ENCODE results near the gene CNNM1.

CNNM1 gene

GRCh38 chr10:99329304-99329553 is at the start of gene CNNM1:
TSS of gene CNNM1 (plus strand) at chr10:99329356. CDS start at chr10:99329388, 32 bp downstream.
- no peak for DNase-seq (ENCODE audit: low read depth, low spot score)

GRCh38 chr10:99279626-99280111 is 49.5 kb upstream of the CNNM1 start:
- DNase-seq (ENCODE audit: low read depth, low spot score), result no peak

GRCh38 chr10:99280472-99280871 is 48.7 kb upstream of the CNNM1 start:
- no peak for DNase-seq (ENCODE audit: low read depth, low spot score)

- DNase-seq (ENCODE audit: low read depth, low spot score), result no peak
Measured at GRCh38 chr10:99285881-99286280, 43.3 kb upstream of the CNNM1 start.

GRCh38 chr10:99290306-99290705 is 38.9 kb upstream of the CNNM1 start:
- DNase-seq (ENCODE audit: low read depth, low spot score), result no peak

GRCh38 chr10:99292159-99292558 is 37.0 kb upstream of the CNNM1 start:
- no peak for DNase-seq (ENCODE audit: low read depth, low spot score)

GRCh38 chr10:99296605-99297004 is 32.6 kb upstream of the CNNM1 start:
- no peak for DNase-seq (ENCODE audit: low read depth, low spot score)

- no peak for DNase-seq (ENCODE audit: low read depth, low spot score)
Measured at GRCh38 chr10:99297033-99297432, 32.1 kb upstream of the CNNM1 start.

- no peak for DNase-seq (ENCODE audit: low read depth, low spot score)
Measured at GRCh38 chr10:99303899-99304861, 25.0 kb upstream of the CNNM1 start.

- DNase-seq (ENCODE audit: low read depth, low spot score), result no peak
Measured at GRCh38 chr10:99304862-99305229, 24.3 kb upstream of the CNNM1 start.

GRCh38 chr10:99312501-99312900 is 16.7 kb upstream of the CNNM1 start:
- DNase-seq (ENCODE audit: low read depth, low spot score), result no peak

GRCh38 chr10:99315853-99316252 is 13.3 kb upstream of the CNNM1 start:
- DNase-seq (ENCODE audit: low read depth, low spot score), result no peak

- DNase-seq (ENCODE audit: low read depth, low spot score), result no peak
Measured at GRCh38 chr10:99316374-99316773, 12.8 kb upstream of the CNNM1 start.

GRCh38 chr10:99318048-99318447 is 11.1 kb upstream of the CNNM1 start:
- DNase-seq (ENCODE audit: low read depth, low spot score), result no peak

- DNase-seq (ENCODE audit: low read depth, low spot score), result no peak
Measured at GRCh38 chr10:99318475-99318874, 10.7 kb upstream of the CNNM1 start.

GRCh38 chr10:99325281-99325680 is 3.9 kb upstream of the CNNM1 start:
- DNase-seq (ENCODE audit: low read depth, low spot score), result no peak

- no peak for DNase-seq (ENCODE audit: low read depth, low spot score)
Measured at GRCh38 chr10:99326871-99327270, 2.3 kb upstream of the CNNM1 start.

- DNase-seq (ENCODE audit: low read depth, low spot score), result no peak
Measured at GRCh38 chr10:99328579-99329303, 415 bp upstream of the CNNM1 start.

GRCh38 chr10:99329554-99330346 is 594 bp downstream of the CNNM1 start:
- DNase-seq (ENCODE audit: low read depth, low spot score), result no peak

- no peak for DNase-seq (ENCODE audit: low read depth, low spot score)
Measured at GRCh38 chr10:99330347-99330924, 1.3 kb downstream of the CNNM1 start.

GRCh38 chr10:99331207-99331803 is 2.1 kb downstream of the CNNM1 start:
- DNase-seq (ENCODE audit: low read depth, low spot score), result no peak
